GM23248 (cell line): ENCODE measurements around the gene OGN.

ENCODE experiments used
- EZH2 ChIP-seq: fragments of 200-600 bp; sonication (generic); IDR thresholded peaks from 2 replicates; pipeline ENCODE4 v1.6.1; 2018; ENCODE audit warnings: antibody characterized with exemption, mild to moderate bottlenecking; ENCODE audit not compliant: insufficient read depth, poor library complexity, severe bottlenecking
- EZH2phosphoT487 ChIP-seq: fragments of 200-600 bp; sonication (generic); IDR thresholded peaks from 2 replicates; pipeline ENCODE4 v1.6.1; 2018; ENCODE audit warnings: antibody characterized with exemption, moderate library complexity, mild to moderate bottlenecking, low read depth; ENCODE audit not compliant: insufficient read depth

DNA sequence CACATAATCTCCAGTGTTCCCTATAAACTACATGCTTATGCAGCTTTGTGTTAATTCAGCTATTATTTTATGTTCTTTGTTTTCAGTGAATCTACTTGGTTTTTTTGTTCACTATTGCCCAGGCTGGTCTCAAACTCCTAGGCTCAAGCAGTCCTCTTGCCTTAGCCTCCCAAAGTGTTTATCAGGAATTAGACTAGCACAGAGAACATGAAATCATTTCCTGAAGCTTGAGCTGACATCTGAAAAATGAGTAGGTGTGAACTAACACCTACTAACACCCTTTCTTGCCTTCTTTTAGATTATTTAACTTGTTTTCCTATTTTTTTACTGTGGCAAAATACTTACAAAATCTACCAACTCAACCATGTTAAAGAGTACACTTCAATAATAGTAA is 53.6 kb downstream of the OGN start:
- TF ChIP-seq EZH2 (no peak), EZH2phosphoT487 (no peak)
